Stomach (tissue), 9 donors: ENCODE results near the gene MRTO4. TPM values are rescaled to one million over a fixed set of nuclear protein-coding genes. Genes with fewer than 3 reads are reported as not detected.
A peak's percentile ranks its signal among the peaks of the same experiment; 100 is the strongest.

Source experiments
- DNase-seq, 2 donors: peaks; one replicate each; pipeline versions ENCODE4 v3.0.0 to v3.0.0-alpha.2; 2013 to 2019
- H3K27ac ChIP-seq, 5 donors: fragments of 200-600 bp in 4 of 5; sonication (generic) in 4 of 5; one replicate each; pipeline ENCODE4 v1.5.1; 2013 to 2019; ENCODE audit warnings: mild to moderate bottlenecking in 1 of 5, moderate library complexity in 1 of 5
- H3K27me3 ChIP-seq, 3 donors: fragments of 200-600 bp; sonication (generic); one replicate each; pipeline ENCODE4 v1.5.1; 2017 to 2019; ENCODE audit warnings: mixed run types in 1 of 3
- H3K36me3 ChIP-seq, 4 donors: fragments of 200-600 bp; sonication (generic); 1 replicate in 3 of 4; 2 replicates in 1 of 4; pipeline ENCODE4 v1.5.1; 2016 to 2019
- H3K4me1 ChIP-seq, 4 donors: fragments of 200-600 bp; sonication (generic); one replicate each; pipeline ENCODE4 v1.5.1; 2016 to 2019
- H3K4me3 ChIP-seq, 4 donors: fragments of 200-600 bp; sonication (generic) in 3 of 4; one replicate each; pipeline ENCODE4 v1.5.1; 2016 to 2019; ENCODE audit warnings: mild to moderate bottlenecking in 1 of 4
- H3K9me3 ChIP-seq, 4 donors: fragments of 200-600 bp; sonication (generic); one replicate each; pipeline ENCODE4 v1.5.1; 2016 to 2019
- EP300 ChIP-seq: sonication (generic); formaldehyde crosslinking; IDR thresholded peaks from one replicate; pipeline ENCODE4 v1.6.1; 2017; ENCODE audit warnings: antibody characterized with exemption
- POLR2A ChIP-seq, 4 donors: fragments of 450-650 bp; IDR thresholded peaks; one replicate each; pipeline ENCODE4 v1.6.1; 2016; ENCODE audit warnings: antibody characterized with exemption in 4 of 4, control low read depth in 2 of 4, mild to moderate bottlenecking in 1 of 4, moderate library complexity in 1 of 4
- POLR2AphosphoS5 ChIP-seq, 3 donors: sonication (generic); formaldehyde crosslinking; IDR thresholded peaks; one replicate each; pipeline ENCODE4 v1.6.1; 2016; ENCODE audit warnings: antibody characterized with exemption in 3 of 3
- WGBS, 5 donors: extraction: QIAGEN DNeasy Blood & Tissue Kit in 3 of 5; methylation state at CpG; one replicate each; pipeline versions ENCODE4 v1.1.5 to v1.1.7; 2013 to 2018; 5-methylcytosine and 5-hydroxymethylcytosine counted together
- intact Hi-C: fragments of 100-400 bp; cut with DNase I; formaldehyde crosslinking; loops from one replicate; pipeline ENCODE4 v1.15.1; 2023; ENCODE audit warnings: low total_unique reads
- polyA plus RNA-seq, 3 donors: library from polyadenylated mRNA; stranded (reverse); fragments of 200-250 nt; gene quantifications; one replicate each; pipeline ENCODE4 v1.2.3, GENCODE V29; 2013
- total RNA-seq, 5 donors: library from RNA; depleted of rRNA; stranded (reverse); fragments of >200 nt; gene quantifications; one replicate each; pipeline versions ENCODE4 v1.1.0 to v1.2.3, GENCODE V29; 2014 to 2016
- TF ChIP-seq, protein P1 (sequence below), 7 experiments: fragments of 450-650 bp in 4 of 7; fragments of 200-600 bp in 3 of 7; sonication (generic) in 3 of 7; IDR thresholded peaks; one replicate each; pipeline ENCODE4 v1.5.1; 2016 to 2019; ENCODE audit warnings: antibody characterized with exemption in 7 of 7, control low read depth in 2 of 7, mild to moderate bottlenecking in 1 of 7
- donor health status: healthy with polysubstance abuse.
- donor health status: Bipolar disorder and iron deficiency.
- donor health status: healthy.

The MRTO4 gene
- total and polyA plus RNA-seq, 8 donors = 1.8 to 46.7 (median 17.0) TPM

DNA sequence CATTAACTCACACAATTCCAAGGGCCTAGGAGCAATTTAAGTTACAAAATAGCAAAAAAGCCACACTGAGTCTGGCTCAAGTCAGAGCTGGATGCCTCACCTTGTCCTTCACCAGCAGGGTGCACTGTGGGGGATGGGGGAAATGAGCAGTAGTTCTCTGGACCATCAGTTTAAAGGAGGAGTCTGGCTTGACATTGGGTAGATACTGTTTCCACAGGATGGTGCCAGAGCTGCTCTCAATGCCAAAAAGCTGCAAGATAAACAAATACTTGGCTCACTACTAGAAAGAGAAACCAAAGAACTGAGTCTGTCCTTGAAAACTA is 19.1 kb upstream of the MRTO4 start:
- DNase-seq = peak in 1 of 2 donors; percentile 32
- Histone ChIP-seq H3K27me3 (no peaks in the 10 kb centered on the region), H3K9me3 (no peaks in the 10 kb centered on the region), H3K4me1 (peaks cover 19 to 35% (median 22%) of the 10 kb centered on the region in 4 donors), H3K36me3 (peaks cover 37 to 100% (median 98%) of the 10 kb centered on the region in 4 donors), H3K4me3 (no peak overlapping the region), H3K27ac (peak overlapping the region in 4 of 5 donors; percentile 64 to 85 (median 68))
- no peak for TF ChIP-seq EP300
- TF ChIP-seq, protein P1, sequence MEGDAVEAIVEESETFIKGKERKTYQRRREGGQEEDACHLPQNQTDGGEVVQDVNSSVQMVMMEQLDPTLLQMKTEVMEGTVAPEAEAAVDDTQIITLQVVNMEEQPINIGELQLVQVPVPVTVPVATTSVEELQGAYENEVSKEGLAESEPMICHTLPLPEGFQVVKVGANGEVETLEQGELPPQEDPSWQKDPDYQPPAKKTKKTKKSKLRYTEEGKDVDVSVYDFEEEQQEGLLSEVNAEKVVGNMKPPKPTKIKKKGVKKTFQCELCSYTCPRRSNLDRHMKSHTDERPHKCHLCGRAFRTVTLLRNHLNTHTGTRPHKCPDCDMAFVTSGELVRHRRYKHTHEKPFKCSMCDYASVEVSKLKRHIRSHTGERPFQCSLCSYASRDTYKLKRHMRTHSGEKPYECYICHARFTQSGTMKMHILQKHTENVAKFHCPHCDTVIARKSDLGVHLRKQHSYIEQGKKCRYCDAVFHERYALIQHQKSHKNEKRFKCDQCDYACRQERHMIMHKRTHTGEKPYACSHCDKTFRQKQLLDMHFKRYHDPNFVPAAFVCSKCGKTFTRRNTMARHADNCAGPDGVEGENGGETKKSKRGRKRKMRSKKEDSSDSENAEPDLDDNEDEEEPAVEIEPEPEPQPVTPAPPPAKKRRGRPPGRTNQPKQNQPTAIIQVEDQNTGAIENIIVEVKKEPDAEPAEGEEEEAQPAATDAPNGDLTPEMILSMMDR (IDR thresholded peaks at IDR 0.05) = no peak
- no peak for TF ChIP-seq POLR2A (IDR thresholded peaks at IDR 0.05)
- intact Hi-C loops = no loop called here

DNA sequence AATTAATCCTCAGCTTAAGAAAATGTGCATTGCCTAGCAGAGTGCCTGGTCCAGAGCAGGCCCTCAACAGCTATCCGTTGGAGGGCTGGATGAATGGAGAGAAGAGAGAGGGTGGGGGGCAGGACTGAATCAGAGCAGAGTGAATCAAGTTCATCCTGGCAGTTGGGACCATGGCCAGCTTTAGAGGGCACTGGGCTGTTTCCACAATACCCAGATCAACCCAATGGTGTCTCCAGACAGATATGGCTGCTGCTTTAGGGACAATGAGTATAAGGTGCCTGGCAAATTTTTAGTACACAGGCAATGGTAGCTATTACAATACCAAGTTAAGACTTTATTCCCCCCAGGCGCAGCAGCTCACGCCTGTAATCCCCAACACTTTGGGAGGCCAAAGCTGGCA is 17.4 kb upstream of the MRTO4 start:
- Histone ChIP-seq H3K27me3 (no peaks in the 10 kb centered on the region), H3K27ac (peak overlapping the region in 1 of 5 donors; percentile 20)

DNA sequence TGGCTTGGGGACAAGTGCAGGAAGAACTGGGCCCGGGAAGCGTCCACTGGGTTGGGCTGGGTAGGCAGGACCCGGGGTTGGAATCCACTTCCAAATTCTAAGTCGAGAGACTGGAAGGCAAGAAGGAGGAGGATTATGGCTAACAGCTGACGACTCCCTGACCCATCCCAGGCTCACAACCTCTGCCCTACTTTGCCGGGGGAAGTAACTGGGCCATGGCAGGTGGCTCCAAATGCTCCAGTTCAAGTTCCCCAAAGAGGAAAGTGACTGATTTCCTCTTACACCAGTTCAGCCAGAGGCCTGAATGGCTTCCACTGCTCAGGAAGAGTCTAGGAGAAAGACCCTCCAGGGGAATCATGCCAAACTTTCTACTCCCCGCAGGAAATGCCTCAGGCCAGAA is 11.7 kb upstream of the MRTO4 start:
- intact Hi-C loops = no loop called here
- Histone ChIP-seq H3K36me3 (peaks cover 77 to 99% (median 98%) of the 10 kb centered on the region in 4 donors), H3K9me3 (no peaks in the 10 kb centered on the region), H3K4me3 (no peak overlapping the region), H3K27me3 (no peaks in the 10 kb centered on the region), H3K27ac (no peak overlapping the region), H3K4me1 (peaks cover 0 to 9% (median 4%) of the 10 kb centered on the region in 4 donors)
- no peak for DNase-seq
- WGBS, 5 donors = 88 to 95% (median 91%) methylated on average over 7 of the region's 7 CpGs
- no peak for TF ChIP-seq POLR2A (IDR thresholded peaks at IDR 0.05)
- no peak for TF ChIP-seq POLR2AphosphoS5 (IDR thresholded peaks at IDR 0.05)
- TF ChIP-seq, protein P1 (IDR thresholded peaks at IDR 0.05) = no peak

More for the DNA sequence above, 17.4 kb upstream of the MRTO4 start:
- intact Hi-C loops = no loop called here
- Histone ChIP-seq H3K4me3 (no peak overlapping the region), H3K36me3 (peaks cover 55 to 100% (median 100%) of the 10 kb centered on the region in 4 donors), H3K9me3 (no peaks in the 10 kb centered on the region), H3K4me1 (peaks cover 19 to 31% (median 22%) of the 10 kb centered on the region in 4 donors)
- no peak for DNase-seq
- TF ChIP-seq, protein P1 (IDR thresholded peaks at IDR 0.05) = no peak
- TF ChIP-seq POLR2A (IDR thresholded peaks at IDR 0.05) = no peak
- TF ChIP-seq EP300 = no peak
- no peak for TF ChIP-seq POLR2AphosphoS5 (IDR thresholded peaks at IDR 0.05)
- WGBS, 5 donors = 94 to 99% (median 95%) methylated on average over 3 of the region's 3 CpGs

DNA sequence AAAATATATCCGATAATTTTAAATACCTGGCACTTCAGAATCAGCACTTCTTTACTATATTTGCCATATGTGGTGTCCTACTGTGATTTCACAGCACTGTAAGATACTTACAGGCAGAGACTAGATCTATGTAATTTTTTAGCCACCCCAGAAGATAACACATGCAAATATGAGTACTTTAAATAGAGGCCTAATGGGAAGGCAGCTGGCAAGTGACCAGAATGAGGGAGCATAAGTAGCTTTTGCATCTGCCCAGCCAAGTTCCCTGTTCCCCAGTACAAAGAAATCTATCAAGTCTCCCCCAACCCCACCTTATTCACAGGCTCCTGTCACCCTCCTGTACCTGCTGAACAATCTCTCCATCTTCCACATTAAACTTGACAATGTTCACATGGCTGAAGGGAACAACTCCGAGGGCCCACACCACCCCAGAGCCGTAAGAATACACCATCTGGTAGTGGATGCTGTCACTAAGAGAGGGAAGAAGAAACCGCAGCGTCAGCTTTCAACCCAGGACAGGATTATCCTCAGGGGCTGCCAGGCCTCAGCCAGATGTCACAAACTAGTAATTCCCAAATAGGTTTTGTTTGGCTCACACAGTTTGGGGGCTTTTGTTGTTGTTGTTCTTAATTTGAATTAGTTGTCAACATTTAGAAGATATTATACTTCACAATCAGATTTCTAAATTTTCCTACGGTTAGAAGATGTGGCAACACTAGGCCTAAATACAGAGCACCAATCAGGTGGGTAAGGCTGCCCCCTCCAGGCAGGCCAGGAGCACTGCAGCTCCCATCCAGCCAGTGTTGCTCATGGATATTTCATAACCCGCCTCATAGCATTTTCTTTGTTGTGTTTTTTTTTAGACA is 10.7 kb upstream of the MRTO4 start:
- peak overlapping the region in 3 of 5 donors; percentile 8 to 69 (median 18) for H3K27ac ChIP-seq
- 61 to 68% (median 63%) methylated on average over 7 of the region's 7 CpGs for WGBS, 5 donors
- peaks cover 72 to 93% (median 92%) of the 10 kb centered on the region in 4 donors for H3K36me3 ChIP-seq
- no peaks in the 10 kb centered on the region for H3K9me3 ChIP-seq
- H3K27me3 ChIP-seq = no peaks in the 10 kb centered on the region
- H3K4me1 ChIP-seq = peaks cover 0 to 9% (median 4%) of the 10 kb centered on the region in 4 donors
- no peak for TF ChIP-seq EP300
- TF ChIP-seq POLR2AphosphoS5 (IDR thresholded peaks at IDR 0.05) = peak in 1 of 3 donors; percentile 72
- TF ChIP-seq, protein P1 (IDR thresholded peaks at IDR 0.05) = peak in 6 of 7 experiments; percentile 27 to 97 (median 91)
- no peak for TF ChIP-seq POLR2A (IDR thresholded peaks at IDR 0.05)
- peak; percentile 68 to 78 for DNase-seq
- H3K4me3 ChIP-seq = no peak overlapping the region
- intact Hi-C loops = no loop called here
